Measurements from ENCODE around the gene INPP4B.

The INPP4B gene

GRCh38 chr4:142110136-142110535 is 736.0 kb downstream of the INPP4B start:
- Mint-ChIP-seq H3K36me3 (no peaks in the 10 kb centered on the region), H3K27ac (no peak overlapping the region), H3K4me1 (no peaks in the 10 kb centered on the region), H3K9me3 (no peaks in the 10 kb centered on the region), H3K27me3 (no peaks in the 10 kb centered on the region), H3K4me3 (no peak overlapping the region)
- ATAC-seq (replicated peaks) (no peak), DNase-seq (no peak)

- Mint-ChIP-seq H3K27ac (no peak overlapping the region), H3K36me3 (no peaks in the 10 kb centered on the region), H3K27me3 (no peaks in the 10 kb centered on the region), H3K4me1 (no peaks in the 10 kb centered on the region), H3K9me3 (no peaks in the 10 kb centered on the region), H3K4me3 (no peak overlapping the region)
- DNase-seq (no peak), ATAC-seq (replicated peaks) (no peak)
Observed at GRCh38 chr4:142104041-142104440, 742.1 kb downstream of the INPP4B start.

- Mint-ChIP-seq H3K27me3 (no peaks in the 10 kb centered on the region), H3K36me3 (no peaks in the 10 kb centered on the region), H3K4me3 (no peak overlapping the region), H3K27ac (no peak overlapping the region), H3K4me1 (peaks cover 8 to 10% of the 10 kb centered on the region in 2 donors), H3K9me3 (no peaks in the 10 kb centered on the region)
- ATAC-seq (replicated peaks) (no peak), DNase-seq (no peak)
Observed at GRCh38 chr4:142101401-142101800, 744.7 kb downstream of the INPP4B start.

GRCh38 chr4:142100941-142101340 is 745.2 kb downstream of the INPP4B start:
- no peak for ATAC-seq (replicated peaks)
- H3K9me3 Mint-ChIP-seq, result no peaks in the 10 kb centered on the region
- no peak for DNase-seq
- no peak overlapping the region for H3K27ac Mint-ChIP-seq
- H3K4me1 Mint-ChIP-seq, result peaks cover 8 to 10% of the 10 kb centered on the region in 2 donors
- no peaks in the 10 kb centered on the region for H3K36me3 Mint-ChIP-seq
- H3K4me3 Mint-ChIP-seq, result no peak overlapping the region
- H3K27me3 Mint-ChIP-seq, result no peaks in the 10 kb centered on the region

GRCh38 chr4:142098900-142099545 is 747.1 kb downstream of the INPP4B start:
- no peaks in the 10 kb centered on the region for H3K9me3 Mint-ChIP-seq
- H3K36me3 Mint-ChIP-seq, result no peaks in the 10 kb centered on the region
- ATAC-seq (replicated peaks) (no peak), DNase-seq (no peak)
- no peak overlapping the region for H3K4me3 Mint-ChIP-seq
- no peak overlapping the region for H3K27ac Mint-ChIP-seq
- H3K27me3 Mint-ChIP-seq, result no peaks in the 10 kb centered on the region
- peaks cover 8 to 10% of the 10 kb centered on the region in 2 donors for H3K4me1 Mint-ChIP-seq

GRCh38 chr4:142098380-142098779 is 747.7 kb downstream of the INPP4B start:
- H3K9me3 Mint-ChIP-seq, result no peaks in the 10 kb centered on the region
- no peaks in the 10 kb centered on the region for H3K27me3 Mint-ChIP-seq
- H3K4me1 Mint-ChIP-seq, result peaks cover 8 to 10% of the 10 kb centered on the region in 2 donors
- no peak overlapping the region for H3K4me3 Mint-ChIP-seq
- ATAC-seq (replicated peaks), result peak; percentile 59 to 68
- H3K36me3 Mint-ChIP-seq, result no peaks in the 10 kb centered on the region
- no peak overlapping the region for H3K27ac Mint-ChIP-seq
- DNase-seq, result no peak

GRCh38 chr4:142097015-142097414 is 749.1 kb downstream of the INPP4B start:
- Mint-ChIP-seq H3K9me3 (no peaks in the 10 kb centered on the region), H3K4me1 (peaks cover 8 to 10% of the 10 kb centered on the region in 2 donors), H3K36me3 (no peaks in the 10 kb centered on the region), H3K27me3 (no peaks in the 10 kb centered on the region), H3K27ac (no peak overlapping the region), H3K4me3 (no peak overlapping the region)
- no peak for ATAC-seq (replicated peaks)
- no peak for DNase-seq

GRCh38 chr4:142095886-142096605 is 750.1 kb downstream of the INPP4B start:
- peaks cover 8 to 10% of the 10 kb centered on the region in 2 donors for H3K4me1 Mint-ChIP-seq
- DNase-seq, result no peak
- no peak overlapping the region for H3K4me3 Mint-ChIP-seq
- H3K27me3 Mint-ChIP-seq, result no peaks in the 10 kb centered on the region
- no peaks in the 10 kb centered on the region for H3K36me3 Mint-ChIP-seq
- no peak for ATAC-seq (replicated peaks)
- no peak overlapping the region for H3K27ac Mint-ChIP-seq
- no peaks in the 10 kb centered on the region for H3K9me3 Mint-ChIP-seq

GRCh38 chr4:142092941-142093340 is 753.2 kb downstream of the INPP4B start:
- no peak overlapping the region for H3K27ac Mint-ChIP-seq
- H3K36me3 Mint-ChIP-seq, result no peaks in the 10 kb centered on the region
- H3K4me3 Mint-ChIP-seq, result no peak overlapping the region
- no peaks in the 10 kb centered on the region for H3K27me3 Mint-ChIP-seq
- H3K9me3 Mint-ChIP-seq, result no peaks in the 10 kb centered on the region
- peaks cover 0 to under 1% of the 10 kb centered on the region in 2 donors for H3K4me1 Mint-ChIP-seq
- no peak for DNase-seq
- ATAC-seq (replicated peaks), result no peak

GRCh38 chr4:142091691-142092182 is 754.4 kb downstream of the INPP4B start:
- no peak for ATAC-seq (replicated peaks)
- Mint-ChIP-seq H3K9me3 (no peaks in the 10 kb centered on the region), H3K27ac (no peak overlapping the region), H3K4me1 (no peaks in the 10 kb centered on the region), H3K36me3 (no peaks in the 10 kb centered on the region), H3K4me3 (no peak overlapping the region), H3K27me3 (no peaks in the 10 kb centered on the region)
- no peak for DNase-seq

GRCh38 chr4:142091085-142091513 is 755.0 kb downstream of the INPP4B start:
- Mint-ChIP-seq H3K4me1 (no peaks in the 10 kb centered on the region), H3K4me3 (no peak overlapping the region), H3K9me3 (no peaks in the 10 kb centered on the region), H3K27me3 (no peaks in the 10 kb centered on the region), H3K36me3 (no peaks in the 10 kb centered on the region), H3K27ac (no peak overlapping the region)
- ATAC-seq (replicated peaks) (no peak), DNase-seq (no peak)

- Mint-ChIP-seq H3K4me3 (no peak overlapping the region), H3K4me1 (no peaks in the 10 kb centered on the region), H3K27me3 (no peaks in the 10 kb centered on the region), H3K27ac (no peak overlapping the region), H3K9me3 (no peaks in the 10 kb centered on the region), H3K36me3 (no peaks in the 10 kb centered on the region)
- DNase-seq (no peak), ATAC-seq (replicated peaks) (no peak)
Observed at GRCh38 chr4:142088906-142089305, 757.2 kb downstream of the INPP4B start.

- Mint-ChIP-seq H3K36me3 (no peaks in the 10 kb centered on the region), H3K27me3 (no peaks in the 10 kb centered on the region), H3K4me1 (no peaks in the 10 kb centered on the region), H3K27ac (no peak overlapping the region), H3K4me3 (no peak overlapping the region), H3K9me3 (no peaks in the 10 kb centered on the region)
- no peak for ATAC-seq (replicated peaks)
- no peak for DNase-seq
Observed at GRCh38 chr4:142085513-142086292, 760.4 kb downstream of the INPP4B start.

GRCh38 chr4:142083264-142083663 is 762.8 kb downstream of the INPP4B start:
- Mint-ChIP-seq H3K36me3 (no peaks in the 10 kb centered on the region), H3K4me1 (no peaks in the 10 kb centered on the region), H3K9me3 (no peaks in the 10 kb centered on the region), H3K27me3 (no peaks in the 10 kb centered on the region), H3K4me3 (no peak overlapping the region), H3K27ac (no peak overlapping the region)
- ATAC-seq (replicated peaks) (no peak), DNase-seq (no peak)
